ENCODE results near the gene SLC22A9.
"Not testable (repeated sequence)": the region's sequence is repeated elsewhere in the genome, so short reads cannot be mapped to it uniquely, and the experiment has no call there.

Gene SLC22A9

GRCh38 chr11:63369165-63369970, at the start of gene SLC22A9:
TSS of gene SLC22A9 (plus strand) at chr11:63369785. CDS start at chr11:63370057, 272 bp downstream.
- TF ChIP-seq ZFX (IDR thresholded peaks at IDR 0.05) (no peak), CTCF (conservative IDR thresholded peaks at IDR 0.05) (no peak)
- no peak within 1 kb of the TSS for H3K27ac ChIP-seq

- TF ChIP-seq CTCF (conservative IDR thresholded peaks at IDR 0.05): no peak
- TF ChIP-seq ZFX (IDR thresholded peaks at IDR 0.05): no peak
- no peak overlapping the region for H3K27ac ChIP-seq
Measured at GRCh38 chr11:63321723-63322122, 47.9 kb upstream of the SLC22A9 start.

GRCh38 chr11:63335089-63335488, 34.5 kb upstream of the SLC22A9 start:
- H3K27ac ChIP-seq: not testable (repeated sequence)

- no peak overlapping the region for H3K27ac ChIP-seq
- TF ChIP-seq ZFX (IDR thresholded peaks at IDR 0.05): no peak
- TF ChIP-seq CTCF (conservative IDR thresholded peaks at IDR 0.05): no peak
Measured at GRCh38 chr11:63337070-63337469, 32.5 kb upstream of the SLC22A9 start.

- TF ChIP-seq ZFX (IDR thresholded peaks at IDR 0.05) (no peak), CTCF (conservative IDR thresholded peaks at IDR 0.05) (no peak; the same call in 1 of the 2 replicates)
Measured at GRCh38 chr11:63343130-63343529, 26.5 kb upstream of the SLC22A9 start.

GRCh38 chr11:63352144-63352543, 17.4 kb upstream of the SLC22A9 start:
- TF ChIP-seq CTCF (conservative IDR thresholded peaks at IDR 0.05) (no peak), ZFX (IDR thresholded peaks at IDR 0.05) (no peak)
- H3K27ac ChIP-seq: no peak overlapping the region

More at GRCh38 chr11:63343130-63343529, 26.5 kb upstream of the SLC22A9 start:
- no peak overlapping the region for H3K27ac ChIP-seq

- H3K27ac ChIP-seq: no peak overlapping the region
- no peak for TF ChIP-seq CTCF (conservative IDR thresholded peaks at IDR 0.05)
- TF ChIP-seq ZFX (IDR thresholded peaks at IDR 0.05): no peak
Measured at GRCh38 chr11:63362196-63362793, 7.3 kb upstream of the SLC22A9 start.

Data from C4-2B (cell line).